ENCODE measurements around the gene RARS1.

RARS1 gene

DNA sequence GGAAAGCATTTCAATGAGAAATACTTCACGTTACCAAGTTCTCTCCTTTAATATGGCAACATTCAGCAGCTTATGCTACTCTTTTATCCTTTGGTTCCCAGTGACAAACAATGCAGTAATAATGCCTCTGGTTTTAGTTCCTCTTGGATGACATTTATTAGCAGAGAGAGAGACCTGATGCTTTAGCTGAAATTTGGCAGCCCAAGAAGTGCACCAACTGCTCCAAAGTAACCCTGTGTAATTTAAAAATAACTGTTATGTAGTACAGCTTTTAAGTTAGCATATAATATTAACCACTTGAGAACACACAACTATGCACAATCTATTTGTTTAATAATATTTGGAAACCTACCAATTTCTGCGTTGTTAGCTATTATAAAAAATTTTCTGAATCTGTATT lies 71.1 kb downstream of the RARS1 start:
- no peak for DNase-seq

DNA sequence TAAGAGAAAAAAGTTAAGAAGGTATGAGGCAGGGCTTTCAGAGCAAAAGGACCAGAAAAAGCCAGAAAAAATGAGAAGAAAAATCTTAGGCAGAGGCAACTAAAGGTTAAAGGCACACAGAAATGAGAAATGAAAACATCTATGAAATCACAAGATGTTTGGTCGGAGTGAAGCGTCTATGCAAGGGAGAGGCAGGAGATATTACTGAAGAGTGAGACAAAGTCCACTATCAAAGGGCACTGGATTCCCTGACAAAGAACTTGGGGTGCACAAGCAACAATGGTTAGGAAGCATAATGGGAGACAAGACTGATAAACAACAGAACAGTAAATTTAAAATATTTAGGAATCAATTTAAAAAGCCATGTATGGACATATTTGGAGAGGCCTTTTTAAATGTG lies 76.0 kb downstream of the RARS1 start:
- no peak for DNase-seq

DNA sequence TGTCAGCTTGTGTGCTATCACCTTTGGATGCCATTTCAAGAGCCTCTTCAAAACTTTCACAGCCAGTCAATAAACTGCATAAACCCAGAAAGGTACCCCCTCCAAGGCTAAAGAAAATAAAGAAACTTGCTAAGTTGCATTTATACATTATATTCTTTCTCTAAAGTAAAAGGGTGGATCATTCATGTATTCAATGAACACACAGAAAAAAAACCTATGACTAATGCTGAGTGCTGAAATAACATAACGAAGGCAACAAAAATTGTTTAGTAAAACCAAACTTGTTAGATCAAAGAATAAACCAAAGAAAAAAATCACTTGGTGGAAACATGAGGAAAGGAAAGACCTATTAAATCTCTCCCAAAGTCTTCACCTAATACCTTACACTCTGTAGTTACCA lies 77.7 kb downstream of the RARS1 start:
- DNase-seq, result no peak

DNA sequence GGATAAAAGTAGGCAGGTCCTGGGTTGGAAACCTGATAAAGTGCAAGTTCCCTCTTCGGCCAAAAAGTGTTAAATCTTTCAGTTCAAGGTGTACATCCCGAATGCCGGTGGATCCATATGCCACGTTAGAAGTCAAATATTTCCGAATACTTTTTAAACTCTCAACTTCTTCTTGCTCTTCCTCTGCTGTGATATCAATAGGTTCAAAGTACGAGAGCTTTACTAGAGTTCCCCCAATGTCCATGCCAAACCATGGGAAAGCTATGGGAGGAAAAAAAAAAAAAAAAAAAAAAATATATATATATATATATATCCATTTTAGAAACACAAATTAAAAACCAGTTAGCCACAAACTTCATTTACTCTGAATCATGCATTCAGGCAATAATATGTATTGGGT lies 82.5 kb downstream of the RARS1 start:
- no peak for DNase-seq

Data from hypothalamus (tissue), 51 donors.